OCI-LY1 (cell line): ENCODE data around the gene CACNB2.

Experiments used
- H2AFZ ChIP-seq: fragments of 200-600 bp; sonication (generic), shearing (Covaris generic); 2 replicates; pipeline ENCODE4 v1.6.0; 2014; ENCODE audit warnings: antibody characterized with exemption, mild to moderate bottlenecking, low read length
- H3F3A ChIP-seq: fragments of 200-600 bp; sonication (generic), shearing (Covaris generic); 2 replicates; pipeline ENCODE4 v1.6.0; 2014; ENCODE audit warnings: mild to moderate bottlenecking, antibody characterized with exemption, low read length, moderate library complexity; ENCODE audit not compliant: insufficient read depth
- H3K27ac ChIP-seq: fragments of 200-600 bp; sonication (generic); 2 replicates; pipeline ENCODE4 v1.5.1; 2014; ENCODE audit warnings: low read length, mixed run types, mild to moderate bottlenecking, low read depth; ENCODE audit not compliant: poor library complexity, severe bottlenecking
- H3K27me3 ChIP-seq: fragments of 200-600 bp; sonication (generic); 2 replicates; pipeline ENCODE4 v1.6.0; 2014; ENCODE audit warnings: antibody characterized with exemption, mild to moderate bottlenecking, low read length, moderate library complexity; ENCODE audit not compliant: insufficient read depth
- H3K36me3 ChIP-seq: fragments of 200-600 bp; sonication (generic); 2 replicates; pipeline ENCODE4 v1.6.1; 2014; ENCODE audit warnings: mild to moderate bottlenecking, antibody characterized with exemption, low read length, moderate library complexity, mixed read lengths; ENCODE audit not compliant: insufficient read depth
- H3K4me1 ChIP-seq: fragments of 200-600 bp; sonication (generic); 2 replicates; pipeline ENCODE4 v1.5.1; 2014; ENCODE audit warnings: mild to moderate bottlenecking, low read length, moderate library complexity; ENCODE audit not compliant: insufficient read depth, severe bottlenecking
- H3K4me2 ChIP-seq: fragments of 200-600 bp; sonication (generic), shearing (Covaris generic); 2 replicates; pipeline ENCODE4 v1.6.1; 2014; ENCODE audit warnings: low read length
- H3K4me3 ChIP-seq: fragments of 200-600 bp; sonication (generic); 2 replicates; pipeline ENCODE4 v1.5.1; 2014; ENCODE audit warnings: low read length, low read depth, mild to moderate bottlenecking, mixed read lengths; ENCODE audit not compliant: poor library complexity, severe bottlenecking
- H3K79me2 ChIP-seq: fragments of 200-600 bp; shearing (Covaris generic); 2 replicates; pipeline ENCODE4 v1.6.1; 2016; ENCODE audit warnings: mixed run types, low read length, mixed read lengths; ENCODE audit not compliant: insufficient read depth
- H3K9ac ChIP-seq: fragments of 200-600 bp; sonication (generic), shearing (Covaris generic); 2 replicates; pipeline ENCODE4 v1.6.1; 2014; ENCODE audit warnings: mild to moderate bottlenecking, low read length, mixed read lengths
- H3K9me2 ChIP-seq: fragments of 200-600 bp; sonication (generic), shearing (Covaris generic); 2 replicates; pipeline ENCODE4 v1.6.1; 2014; ENCODE audit warnings: low read depth, mild to moderate bottlenecking, low read length, mixed read lengths
- H3K9me3 ChIP-seq: fragments of 200-600 bp; shearing (Covaris generic); 2 replicates; pipeline ENCODE4 v1.6.1; 2014; ENCODE audit warnings: low read length, mixed read lengths
- H4K20me1 ChIP-seq: fragments of 200-600 bp; sonication (generic), shearing (Covaris generic); 2 replicates; pipeline ENCODE4 v1.6.0; 2016; ENCODE audit warnings: mild to moderate bottlenecking, low read length; ENCODE audit not compliant: insufficient read depth
- CTCF ChIP-seq: fragments of 200-600 bp; sonication (generic), shearing (Covaris generic); IDR thresholded peaks from 2 replicates; pipeline ENCODE4 v1.5.1; 2017; ENCODE audit warnings: mild to moderate bottlenecking, antibody characterized with exemption, low read length, moderate library complexity, mixed read lengths
- EZH2 ChIP-seq: fragments of 200-600 bp; sonication (generic), shearing (Covaris generic); IDR thresholded peaks from 2 replicates; pipeline ENCODE4 v1.8.0; 2017; ENCODE audit warnings: borderline replicate concordance, mixed run types, mild to moderate bottlenecking, antibody characterized with exemption, low read length, moderate library complexity, mixed read lengths

Gene CACNB2

GRCh38 chr10:18351421-18351820, 211.2 kb downstream of the CACNB2 start:
- Histone ChIP-seq H3K9ac (peak overlapping the region; percentile 71), H3K4me2 (peak overlapping the region; percentile 61), H2AFZ (no peak overlapping the region), H3K9me3 (no peaks in the 10 kb centered on the region), H3K9me2 (no peaks in the 10 kb centered on the region), H4K20me1 (no peaks in the 10 kb centered on the region), H3K79me2 (no peaks in the 10 kb centered on the region), H3K4me3 (peak overlapping the region; percentile 34), H3K36me3 (no peaks in the 10 kb centered on the region), H3F3A (0 out of 2 replicates have a peak, but pooled peaks cover 9% of the 10 kb centered on the region), H3K27me3 (no peaks in the 10 kb centered on the region), H3K27ac (peak overlapping the region; percentile 98), H3K4me1 (peaks cover 86% of the 10 kb centered on the region)
- no peak for TF ChIP-seq CTCF
- no peak for TF ChIP-seq EZH2

- Histone ChIP-seq H3K4me2 (peak overlapping the region; percentile 61), H3K9ac (peak overlapping the region; percentile 71), H3F3A (0 out of 2 replicates have a peak, but pooled peaks cover 9% of the 10 kb centered on the region), H3K9me2 (no peaks in the 10 kb centered on the region), H3K27me3 (no peaks in the 10 kb centered on the region), H3K36me3 (no peaks in the 10 kb centered on the region), H4K20me1 (no peaks in the 10 kb centered on the region), H3K4me3 (peak overlapping the region; percentile 34), H2AFZ (no peak overlapping the region), H3K4me1 (peaks cover 79% of the 10 kb centered on the region), H3K9me3 (no peaks in the 10 kb centered on the region), H3K27ac (peak overlapping the region; percentile 98), H3K79me2 (no peaks in the 10 kb centered on the region)
- TF ChIP-seq CTCF (no peak), EZH2 (no peak)
These were observed 212.0 kb downstream of the CACNB2 start for GRCh38 chr10:18352175-18352574.

- H3K4me2 ChIP-seq: no peak overlapping the region; the same call in 1 of the 2 replicates
- TF ChIP-seq CTCF (no peak), EZH2 (no peak)
- H3F3A ChIP-seq: no peaks in the 10 kb centered on the region; the same call in none of the 2 replicates
- no peak overlapping the region for H3K4me3 ChIP-seq
- H3K27ac ChIP-seq: peak overlapping the region; percentile 45
- no peaks in the 10 kb centered on the region for H3K79me2 ChIP-seq
- no peaks in the 10 kb centered on the region for H3K36me3 ChIP-seq
- H3K4me1 ChIP-seq: peaks cover 64% of the 10 kb centered on the region
- no peaks in the 10 kb centered on the region for H4K20me1 ChIP-seq
- H3K9me3 ChIP-seq: no peaks in the 10 kb centered on the region
- 0 out of 2 replicates have a peak overlapping the region, but pooled peaks have one; percentile 34 for H2AFZ ChIP-seq
- no peaks in the 10 kb centered on the region for H3K27me3 ChIP-seq
- no peaks in the 10 kb centered on the region for H3K9me2 ChIP-seq
- no peak overlapping the region for H3K9ac ChIP-seq
These were observed 219.6 kb downstream of the CACNB2 start for GRCh38 chr10:18359812-18360211.
